ENCODE data around the gene AREG. TPM values are rescaled to one million over a fixed set of nuclear protein-coding genes. Genes with fewer than 3 reads are reported as not detected.

The AREG gene
- total RNA-seq, 1 donor from 2014 or later = 2.2 TPM

GRCh38 chr4:74447636-74448233 lies 2.8 kb downstream of the AREG start:
- no peaks in the 10 kb centered on the region for H3K36me3 Mint-ChIP-seq (ENCODE audit: insufficient read depth)
- no peak for TF ChIP-seq CTCF (IDR thresholded peaks at IDR 0.05; ENCODE audit: unreplicated experiment)
- no peaks in the 10 kb centered on the region for H3K9me3 Mint-ChIP-seq (ENCODE audit: low read depth)
- peaks cover 4% of the 10 kb centered on the region for H3K4me1 Mint-ChIP-seq (ENCODE audit: low read depth)
- no peak for DNase-seq (ENCODE audit: low spot score, unreplicated experiment)
- no peak overlapping the region for H3K4me3 Mint-ChIP-seq (ENCODE audit: low read depth)
- peaks cover 39% of the 10 kb centered on the region for H3K27me3 Mint-ChIP-seq
- no peak overlapping the region for H3K27ac Mint-ChIP-seq

GRCh38 chr4:74449571-74450297 lies 4.8 kb downstream of the AREG start:
- H3K36me3 Mint-ChIP-seq (ENCODE audit: insufficient read depth) = no peaks in the 10 kb centered on the region
- H3K27me3 Mint-ChIP-seq = peaks cover 22% of the 10 kb centered on the region
- no peaks in the 10 kb centered on the region for H3K9me3 Mint-ChIP-seq (ENCODE audit: low read depth)
- DNase-seq (ENCODE audit: low spot score, unreplicated experiment) = no peak
- no peak overlapping the region for H3K27ac Mint-ChIP-seq
- no peak for TF ChIP-seq CTCF (IDR thresholded peaks at IDR 0.05; ENCODE audit: unreplicated experiment)
- peaks cover 4% of the 10 kb centered on the region for H3K4me1 Mint-ChIP-seq (ENCODE audit: low read depth)
- no peak overlapping the region for H3K4me3 Mint-ChIP-seq (ENCODE audit: low read depth)

GRCh38 chr4:74450298-74450683 lies 5.4 kb downstream of the AREG start:
- no peak for DNase-seq (ENCODE audit: low spot score, unreplicated experiment)
- no peaks in the 10 kb centered on the region for H3K9me3 Mint-ChIP-seq (ENCODE audit: low read depth)
- TF ChIP-seq CTCF (IDR thresholded peaks at IDR 0.05; ENCODE audit: unreplicated experiment) = no peak
- peaks cover 2% of the 10 kb centered on the region for H3K4me1 Mint-ChIP-seq (ENCODE audit: low read depth)
- H3K27me3 Mint-ChIP-seq = peaks cover 19% of the 10 kb centered on the region
- H3K27ac Mint-ChIP-seq = no peak overlapping the region
- no peak overlapping the region for H3K4me3 Mint-ChIP-seq (ENCODE audit: low read depth)
- H3K36me3 Mint-ChIP-seq (ENCODE audit: insufficient read depth) = no peaks in the 10 kb centered on the region

- Mint-ChIP-seq H3K27ac (no peak overlapping the region), H3K27me3 (peaks cover 16% of the 10 kb centered on the region), H3K4me3 (ENCODE audit: low read depth) (no peak overlapping the region), H3K36me3 (ENCODE audit: insufficient read depth) (no peaks in the 10 kb centered on the region), H3K4me1 (ENCODE audit: low read depth) (no peaks in the 10 kb centered on the region), H3K9me3 (ENCODE audit: low read depth) (no peaks in the 10 kb centered on the region)
- TF ChIP-seq CTCF (IDR thresholded peaks at IDR 0.05; ENCODE audit: unreplicated experiment) = no peak
- DNase-seq (ENCODE audit: low spot score, unreplicated experiment) = no peak
Measured at GRCh38 chr4:74451214-74451661, 6.3 kb downstream of the AREG start.

GRCh38 chr4:74453037-74453635 lies 8.2 kb downstream of the AREG start:
- DNase-seq (ENCODE audit: low spot score, unreplicated experiment) = no peak
- Mint-ChIP-seq H3K9me3 (ENCODE audit: low read depth) (no peaks in the 10 kb centered on the region), H3K4me1 (ENCODE audit: low read depth) (no peaks in the 10 kb centered on the region), H3K27ac (no peak overlapping the region), H3K27me3 (no peaks in the 10 kb centered on the region), H3K36me3 (ENCODE audit: insufficient read depth) (no peaks in the 10 kb centered on the region), H3K4me3 (ENCODE audit: low read depth) (no peak overlapping the region)
- TF ChIP-seq CTCF (IDR thresholded peaks at IDR 0.05; ENCODE audit: unreplicated experiment) = no peak

All from progenitor cell of endocrine pancreas (in vitro differentiated cells).